HepG2 (cell line): ENCODE data around the gene SLC2A10. TPM values are rescaled to one million over a fixed set of nuclear protein-coding genes. Genes with fewer than 3 reads are reported as not detected.

Experiments
- ARNTL ChIP-seq: sonication (generic); formaldehyde crosslinking; IDR thresholded peaks from 2 replicates; pipeline ENCODE4 v1.4.0; 2020; ENCODE audit warnings: mild to moderate bottlenecking, missing genetic modification reagents
- ATF5 ChIP-seq: sonication (generic); formaldehyde crosslinking; IDR thresholded peaks from 2 replicates; pipeline ENCODE4 v1.4.0; 2020; ENCODE audit warnings: mild to moderate bottlenecking, low read depth, missing genetic modification reagents
- DPF2 ChIP-seq: sonication (generic); formaldehyde crosslinking; IDR thresholded peaks from 2 replicates; pipeline ENCODE4 v1.4.0; 2020; ENCODE audit warnings: mild to moderate bottlenecking, low read depth, missing genetic modification reagents, borderline replicate concordance
- FOXP4 ChIP-seq: sonication (generic); formaldehyde crosslinking; IDR thresholded peaks from 2 replicates; pipeline ENCODE4 v1.4.0; 2020; ENCODE audit warnings: missing genetic modification reagents
- HNF1B ChIP-seq: sonication (generic); formaldehyde crosslinking; IDR thresholded peaks from 2 replicates; pipeline ENCODE4 v1.5.1; 2020; ENCODE audit warnings: mild to moderate bottlenecking, moderate library complexity, missing genetic modification reagents
- HOXD1 ChIP-seq: sonication (generic); formaldehyde crosslinking; IDR thresholded peaks from 2 replicates; pipeline ENCODE4 v1.5.0; 2020; ENCODE audit warnings: missing genetic modification reagents
- MEIS1 ChIP-seq: sonication (generic); formaldehyde crosslinking; IDR thresholded peaks from 2 replicates; pipeline ENCODE4 v1.9.0; 2021; ENCODE audit warnings: mild to moderate bottlenecking, missing genetic modification reagents, moderate library complexity, borderline replicate concordance
- NFIB ChIP-seq: sonication (generic); formaldehyde crosslinking; IDR thresholded peaks from 2 replicates; pipeline ENCODE4 v1.9.0; 2021; ENCODE audit warnings: missing genetic modification reagents, mild to moderate bottlenecking, borderline replicate concordance
- RELA ChIP-seq: sonication (generic); formaldehyde crosslinking; IDR thresholded peaks from 2 replicates; pipeline ENCODE4 v1.4.0; 2020; ENCODE audit warnings: missing genetic modification reagents
- RNF2 ChIP-seq: fragments of 450-650 bp; conservative IDR thresholded peaks from 2 replicates; pipeline ENCODE4 v1.6.1; 2016; ENCODE audit warnings: low read depth
- STAT6 ChIP-seq: sonication (generic); formaldehyde crosslinking; IDR thresholded peaks from 2 replicates; pipeline ENCODE4 v1.4.0; 2020; ENCODE audit warnings: missing genetic modification reagents, mild to moderate bottlenecking, borderline replicate concordance
- ZMAT3 ChIP-seq: sonication (generic); formaldehyde crosslinking; conservative IDR thresholded peaks from 2 replicates; pipeline ENCODE4 v1.7.0; 2021; ENCODE audit warnings: missing genetic modification reagents
- ZNF24 ChIP-seq: fragments of 450-650 bp; IDR thresholded peaks from 2 replicates; pipeline ENCODE4 v1.6.1; 2017; ENCODE audit warnings: antibody characterized with exemption, mild to moderate bottlenecking
- ZNF550 ChIP-seq: sonication (generic); formaldehyde crosslinking; IDR thresholded peaks from 2 replicates; pipeline ENCODE4 v1.4.0; 2020; ENCODE audit warnings: mild to moderate bottlenecking, missing genetic modification reagents, borderline replicate concordance
- ZNF646 ChIP-seq: sonication (generic); formaldehyde crosslinking; IDR thresholded peaks from 2 replicates; pipeline ENCODE4 v1.9.0; 2021; ENCODE audit warnings: mild to moderate bottlenecking, missing genetic modification reagents
- ZNF670 ChIP-seq: sonication (generic); formaldehyde crosslinking; IDR thresholded peaks from 2 replicates; pipeline ENCODE4 v1.8.0; 2022; ENCODE audit warnings: mild to moderate bottlenecking, missing genetic modification reagents, borderline replicate concordance
- ZNF720 ChIP-seq: sonication (generic); formaldehyde crosslinking; IDR thresholded peaks from 2 replicates; pipeline ENCODE4 v1.4.0; 2020; ENCODE audit warnings: missing genetic modification reagents
- polyA plus RNA-seq, 8 experiments: library from polyadenylated mRNA; depleted of rRNA in 3 of 8; stranded (reverse) in 7 of 8; unstranded in 1 of 8; fragments of >200 nt; fragmentation: Illumina TruSeq in 4 of 8; extraction: Trizol in 4 of 8; gene quantifications; 2 replicates each; pipeline versions ENCODE4 v1.2.1 to v1.2.3, GENCODE V29; 2011 to 2016; ENCODE audit warnings: low read depth in 4 of 8, missing spikeins in 1 of 8, mixed read lengths in 1 of 8; ENCODE audit not compliant: insufficient read depth in 1 of 8
- total RNA-seq, 5 experiments: library from RNA; depleted of rRNA; stranded (reverse); fragments of >200 nt; fragmentation: Illumina TruSeq; extraction: Trizol; gene quantifications; 2 replicates each; pipeline ENCODE4 v1.2.3, GENCODE V29; 2016; ENCODE audit warnings: low read depth in 1 of 5

SLC2A10 gene
- total and polyA plus RNA-seq, 2 of the 13 experiments (the other 11 are each of a cell fraction or from before 2014, with no cell fraction given), result 16.0 to 18.4 TPM

- TF ChIP-seq ZNF646 (CRISPR knock-in tag) (peak; percentile 94), ZMAT3 (CRISPR knock-in tag) (no peak), ARNTL (no peak), NFIB (no peak), ZNF24 (no peak), ZNF720 (CRISPR knock-in tag) (no peak), FOXP4 (CRISPR knock-in tag) (no peak), MEIS1 (CRISPR knock-in tag) (peak; percentile 9; the same call in 1 of the 2 replicates), ZNF670 (CRISPR knock-in tag) (no peak), DPF2 (CRISPR knock-in tag) (no peak), ZNF550 (CRISPR knock-in tag) (0 out of 2 replicates have a peak, but pooled peaks have one; percentile 25), HOXD1 (CRISPR knock-in tag) (no peak), ATF5 (CRISPR knock-in tag) (peak; percentile 95; the same call in 1 of the 2 replicates), RNF2 (no peak), RELA (CRISPR knock-in tag) (no peak), STAT6 (CRISPR knock-in tag) (peak; percentile 20; the same call in 1 of the 2 replicates), HNF1B (no peak)
Measured at GRCh38 chr20:46709055-46709458, 392 bp upstream of the SLC2A10 start (continued).
